ENCODE data around the gene HECA.
"Not testable (repeated sequence)": the region's sequence is repeated elsewhere in the genome, so short reads cannot be mapped to it uniquely, and the experiment has no call there.

The HECA gene

DNA sequence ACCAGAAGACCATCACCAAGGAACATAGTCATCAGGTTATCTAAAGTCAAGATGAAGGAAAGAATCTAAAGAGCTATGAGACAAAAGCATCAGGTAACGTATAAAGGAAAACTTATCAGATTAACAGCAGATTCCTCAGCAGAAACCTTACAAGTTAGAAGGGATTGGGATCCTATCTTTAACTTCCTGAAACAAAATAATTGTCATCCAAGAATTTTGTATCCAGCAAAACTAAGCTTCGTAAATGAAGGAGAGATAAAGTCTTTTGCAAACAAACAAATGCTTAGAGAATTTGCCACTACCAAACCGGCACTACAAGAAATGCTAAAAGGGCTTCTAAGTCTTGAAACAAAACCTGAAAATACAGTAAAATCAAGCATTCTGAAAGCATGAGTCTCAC, 71.0 kb downstream of the HECA start:
- no peak for DNase-seq (ENCODE audit: low read depth in 2 of 2)

DNA sequence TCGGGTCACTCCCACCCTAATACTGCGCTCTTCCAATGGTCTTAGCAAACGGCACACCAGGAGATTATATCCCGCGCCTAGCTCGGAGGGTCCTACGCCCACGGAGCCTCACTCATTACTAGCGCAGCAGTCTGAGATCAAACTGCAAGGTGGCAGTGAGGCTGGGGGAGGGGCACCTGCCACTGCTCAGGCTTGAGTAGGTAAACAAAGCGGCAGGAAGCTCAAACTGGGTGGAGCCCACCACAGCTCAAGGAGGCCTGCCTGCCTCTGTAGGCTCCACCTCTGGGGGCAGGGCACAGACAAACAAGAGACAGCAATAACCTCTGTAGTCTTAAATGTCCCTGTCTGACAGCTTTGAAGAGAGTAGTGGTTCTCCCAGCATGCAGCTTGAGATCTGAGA, 75.9 kb downstream of the HECA start:
- DNase-seq (ENCODE audit: low read depth in 2 of 2): not testable (repeated sequence)

DNA sequence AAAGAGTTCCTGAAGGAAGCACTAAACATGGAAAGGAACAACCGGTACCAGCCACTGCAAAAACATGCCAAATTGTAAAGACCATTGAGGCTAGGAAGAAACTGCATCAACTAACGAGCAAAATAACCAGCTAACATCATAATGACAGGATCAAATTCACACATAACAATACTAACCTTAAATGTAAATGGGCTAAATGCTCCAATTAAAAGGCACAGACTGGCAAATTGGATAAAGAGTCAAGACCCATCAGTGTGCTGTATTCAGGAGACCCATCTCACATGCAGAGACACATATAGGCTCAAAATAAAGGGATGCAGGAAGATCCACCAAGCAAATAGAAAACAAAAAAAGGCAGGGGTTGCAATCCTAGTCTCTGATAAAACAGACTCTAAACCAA, 77.6 kb downstream of the HECA start:
- DNase-seq (ENCODE audit: low read depth in 2 of 2): not testable (repeated sequence)

DNA sequence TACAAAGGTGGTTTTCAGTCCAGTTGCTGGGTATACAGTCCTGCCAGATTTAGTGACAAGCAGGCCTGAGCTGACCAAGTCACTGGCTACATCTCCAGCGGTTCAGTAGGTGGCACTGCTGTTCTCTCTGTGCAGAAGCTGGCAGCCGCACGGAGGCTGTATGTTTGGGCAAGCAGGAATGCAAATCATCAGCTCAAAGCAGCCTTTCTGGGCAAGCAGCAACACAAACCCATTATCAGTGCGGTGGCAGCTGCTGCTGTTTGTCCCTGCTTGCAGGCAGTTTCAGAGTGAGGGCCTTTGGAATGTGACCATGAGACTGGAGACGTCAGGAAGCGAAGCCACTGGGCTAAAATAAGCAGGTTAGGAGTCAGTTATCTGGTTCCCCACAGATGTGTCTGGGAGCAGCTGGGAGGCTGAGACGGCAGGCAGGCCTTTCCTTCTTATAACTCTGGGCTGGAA, 84.4 kb downstream of the HECA start:
- peak; percentile 36 to 50 for DNase-seq (ENCODE audit: low read depth in 2 of 2)

DNA sequence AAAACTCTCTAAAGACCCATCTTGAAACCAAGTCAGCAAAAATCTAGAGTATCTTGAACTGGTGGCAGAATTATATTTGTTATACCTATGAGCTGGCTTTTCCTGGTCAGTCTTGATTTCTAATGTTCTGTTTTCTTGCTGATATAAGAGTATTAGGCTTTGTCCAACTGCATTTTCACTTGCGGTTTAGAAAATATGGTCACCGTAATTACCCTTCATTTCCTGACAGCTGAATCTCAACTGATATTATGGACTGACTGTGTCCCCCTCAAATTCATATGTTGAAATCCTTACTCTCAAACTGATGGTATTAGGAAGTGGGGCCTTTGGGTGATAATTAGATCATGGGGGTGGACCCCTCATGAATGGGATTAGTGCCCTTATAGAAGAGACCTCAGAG, 84.9 kb downstream of the HECA start:
- no peak for DNase-seq (ENCODE audit: low read depth in 2 of 2)

DNA sequence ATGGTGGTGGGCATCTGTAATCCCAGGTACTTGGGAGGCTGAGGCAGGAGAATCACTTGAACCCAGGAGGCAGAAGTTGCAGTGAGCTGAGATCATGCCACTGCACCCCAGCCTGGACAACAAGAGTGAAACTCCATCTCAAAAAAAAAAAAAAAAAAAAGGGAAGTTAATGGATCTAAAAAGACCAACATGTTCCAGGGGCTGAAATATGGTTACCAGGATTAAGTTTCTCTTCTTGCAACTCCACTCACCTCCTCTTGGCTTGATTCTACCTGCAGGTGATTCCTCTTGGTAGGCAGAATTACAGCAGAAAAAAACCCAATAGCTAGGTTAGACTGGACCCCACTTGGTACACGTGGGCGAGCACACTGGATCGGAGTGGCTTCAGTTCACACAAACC, 93.5 kb downstream of the HECA start:
- not testable (repeated sequence) for DNase-seq (ENCODE audit: low read depth in 2 of 2)
